ENCODE data around the gene TMTC1. TPM values are rescaled to one million over a fixed set of nuclear protein-coding genes. Genes with fewer than 3 reads are reported as not detected.
"Not testable (repeated sequence)": the region's sequence is repeated elsewhere in the genome, so short reads cannot be mapped to it uniquely, and the experiment has no call there.

The TMTC1 gene
- 12.7 and 12.9 TPM in 2 replicates for total RNA-seq (2014; rRNA removed; shearing (Covaris generic))
- polyA plus RNA-seq (2015; cell fraction: cytosol; rRNA removed), result 8.8 and 14.4 TPM in 2 replicates
- 4.5 and 5.0 TPM in 2 replicates for polyA plus RNA-seq (2015; cell fraction: nucleus; rRNA removed)

DNA sequence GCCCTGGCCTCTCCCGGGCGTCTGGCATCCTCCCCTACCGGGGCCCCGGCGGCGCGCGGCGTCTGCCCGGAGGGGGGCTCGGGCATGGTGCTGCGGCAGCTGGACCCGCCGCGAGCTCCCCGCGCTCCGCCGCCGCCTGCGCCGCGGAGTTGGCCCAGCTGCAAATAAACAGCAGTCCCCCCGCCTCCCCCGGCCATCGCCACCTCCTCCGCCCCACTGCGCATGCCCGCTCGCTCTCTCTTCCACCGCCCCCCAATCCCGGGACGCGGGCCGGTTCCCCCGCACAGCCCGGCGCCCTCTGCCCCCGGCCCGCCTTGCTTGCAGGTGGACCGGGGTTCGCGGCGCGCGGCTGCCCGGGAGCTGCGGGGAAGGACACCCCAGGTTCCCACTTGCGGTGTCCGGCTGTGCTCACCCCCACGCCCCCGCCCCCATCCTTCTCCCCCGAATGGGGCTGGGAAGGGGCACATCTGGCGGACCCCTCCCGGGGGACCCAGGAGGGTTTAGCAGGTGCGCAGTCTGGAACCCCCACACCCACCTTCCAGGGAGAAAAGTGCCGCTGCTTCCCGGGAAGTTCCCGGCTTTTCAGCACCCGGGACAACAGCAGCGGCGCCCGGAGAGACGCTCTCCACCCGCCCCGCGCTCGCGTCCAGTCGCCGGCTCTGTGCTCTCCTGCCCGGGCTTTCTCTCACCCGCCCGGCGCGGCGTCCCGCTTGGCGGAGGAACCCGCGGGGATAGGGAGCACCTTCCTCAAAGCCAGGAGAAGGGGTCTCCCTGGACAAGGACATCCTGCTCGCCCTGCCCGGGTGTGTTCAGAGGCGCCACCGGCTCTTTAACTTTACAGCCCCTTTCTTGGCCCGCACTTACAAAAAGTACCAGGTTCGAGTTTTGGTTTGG is at the start of gene TMTC1:
TSS of gene TMTC1 (minus strand) at position 170 of the 894 bp plus-strand sequence. CDS start 191 bp downstream, outside the sequence.
- in situ Hi-C loops (cut with HindIII; ENCODE audit: low pct_unique_long_range_greater_than_20kb, low sequenced_read_pairs), result no loop called here
- DNase-seq (ENCODE audit: low read depth, low spot score), result peak; percentile 68

DNA sequence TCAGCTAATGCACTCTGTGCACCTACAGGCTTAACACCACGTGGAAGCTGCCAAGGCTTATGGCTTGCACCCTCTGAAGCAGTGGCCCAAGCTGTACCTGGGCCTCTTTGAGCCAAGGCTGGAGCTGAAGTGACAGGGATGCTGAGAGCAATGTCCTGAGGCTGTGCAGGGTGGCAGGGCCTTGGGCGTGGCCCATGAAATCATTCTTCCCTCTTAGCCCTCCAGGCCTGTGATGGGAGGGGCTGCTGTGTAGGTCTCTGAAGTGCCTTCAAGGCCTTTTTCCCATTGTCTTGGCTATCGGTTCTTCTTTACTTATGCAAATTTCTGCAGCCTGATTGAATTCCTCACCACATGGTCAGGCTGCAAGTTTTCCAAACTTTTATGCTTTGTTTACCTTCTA is 47.4 kb upstream of the TMTC1 start:
- no peak for DNase-seq (ENCODE audit: low read depth, low spot score)
- in situ Hi-C loops (cut with HindIII; ENCODE audit: low pct_unique_long_range_greater_than_20kb, low sequenced_read_pairs), result no loop called here

GRCh38 chr12:29830391-29830790 is 46.6 kb upstream of the TMTC1 start:
- in situ Hi-C loops (cut with HindIII; ENCODE audit: low pct_unique_long_range_greater_than_20kb, low sequenced_read_pairs), result no loop called here
- DNase-seq (ENCODE audit: low read depth, low spot score), result no peak

DNA sequence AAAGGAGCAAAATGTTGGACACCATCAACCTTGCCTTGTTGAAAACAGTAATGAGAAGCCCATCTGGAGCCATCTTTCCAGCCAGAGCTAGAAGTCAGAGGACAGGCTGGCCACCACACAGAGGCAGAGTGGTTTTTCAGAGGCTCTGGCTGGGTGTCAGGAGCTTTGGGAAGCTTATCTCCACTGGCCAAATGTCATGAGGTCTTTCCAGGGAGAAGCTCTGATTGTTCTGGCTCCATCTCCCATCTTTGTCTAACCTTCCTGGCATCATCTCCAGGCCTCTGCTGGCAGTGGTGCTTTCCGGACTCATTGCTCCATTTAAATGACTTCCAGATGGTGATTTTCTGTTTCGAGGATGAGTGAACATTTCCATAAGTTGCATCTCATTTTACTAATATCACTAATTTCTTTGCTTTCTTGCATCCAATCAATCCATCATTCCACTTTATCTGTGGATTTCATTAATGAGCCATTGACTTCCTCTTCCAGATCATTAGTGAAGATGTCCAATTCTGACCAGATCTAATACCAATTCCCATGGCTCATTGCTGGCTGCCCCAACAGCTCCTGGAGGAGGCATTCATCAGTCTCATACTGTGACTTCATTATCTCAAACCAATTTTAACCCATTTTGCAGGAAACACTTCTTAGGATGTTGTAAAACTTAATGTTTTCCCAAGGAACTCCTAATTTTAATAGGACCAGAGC is 35.3 kb upstream of the TMTC1 start:
- in situ Hi-C loops (cut with HindIII; ENCODE audit: low pct_unique_long_range_greater_than_20kb, low sequenced_read_pairs), result no loop called here
- DNase-seq (ENCODE audit: low read depth, low spot score), result no peak

DNA sequence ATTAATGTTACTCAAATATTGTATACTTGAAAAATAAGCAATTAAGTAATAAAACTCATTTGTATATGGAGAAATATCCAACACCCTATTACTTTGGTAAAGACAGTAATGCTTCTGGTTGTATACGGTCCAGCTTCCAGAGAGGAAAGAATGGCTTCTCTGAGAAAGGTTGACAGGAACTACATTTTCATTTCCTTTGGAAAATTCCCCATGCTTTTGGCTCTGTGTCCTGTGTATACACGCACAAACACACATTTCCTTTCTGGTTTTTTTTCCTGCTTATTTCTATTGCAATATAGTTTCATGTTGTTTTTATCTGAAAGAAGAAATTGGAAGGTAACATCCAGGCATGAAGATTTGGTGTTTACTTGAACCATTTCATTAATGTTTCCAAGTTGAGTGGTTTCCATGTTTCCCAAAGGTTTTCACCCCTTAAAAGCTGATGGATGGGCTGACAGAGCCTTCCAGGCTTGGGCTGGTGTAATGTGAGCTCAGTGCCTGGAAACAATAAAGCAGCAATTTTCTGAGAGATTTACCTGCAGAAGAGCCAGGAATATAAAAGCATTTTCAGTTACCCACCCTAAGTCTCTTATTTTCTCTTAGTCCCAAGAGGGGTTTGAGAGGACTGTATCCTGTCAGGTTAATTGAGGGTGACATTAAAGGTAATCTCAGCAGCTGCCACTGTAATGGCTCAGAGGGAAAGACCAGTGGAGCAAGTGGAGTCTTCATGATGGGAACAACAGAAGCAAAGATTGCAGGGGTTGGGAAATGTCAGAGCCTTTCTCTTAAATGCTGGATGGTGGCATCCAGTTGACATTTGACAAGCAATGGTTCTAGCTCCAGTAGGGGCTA is 33.4 kb upstream of the TMTC1 start:
- DNase-seq (ENCODE audit: low read depth, low spot score), result no peak
- in situ Hi-C loops (cut with HindIII; ENCODE audit: low pct_unique_long_range_greater_than_20kb, low sequenced_read_pairs), result no loop called here

DNA sequence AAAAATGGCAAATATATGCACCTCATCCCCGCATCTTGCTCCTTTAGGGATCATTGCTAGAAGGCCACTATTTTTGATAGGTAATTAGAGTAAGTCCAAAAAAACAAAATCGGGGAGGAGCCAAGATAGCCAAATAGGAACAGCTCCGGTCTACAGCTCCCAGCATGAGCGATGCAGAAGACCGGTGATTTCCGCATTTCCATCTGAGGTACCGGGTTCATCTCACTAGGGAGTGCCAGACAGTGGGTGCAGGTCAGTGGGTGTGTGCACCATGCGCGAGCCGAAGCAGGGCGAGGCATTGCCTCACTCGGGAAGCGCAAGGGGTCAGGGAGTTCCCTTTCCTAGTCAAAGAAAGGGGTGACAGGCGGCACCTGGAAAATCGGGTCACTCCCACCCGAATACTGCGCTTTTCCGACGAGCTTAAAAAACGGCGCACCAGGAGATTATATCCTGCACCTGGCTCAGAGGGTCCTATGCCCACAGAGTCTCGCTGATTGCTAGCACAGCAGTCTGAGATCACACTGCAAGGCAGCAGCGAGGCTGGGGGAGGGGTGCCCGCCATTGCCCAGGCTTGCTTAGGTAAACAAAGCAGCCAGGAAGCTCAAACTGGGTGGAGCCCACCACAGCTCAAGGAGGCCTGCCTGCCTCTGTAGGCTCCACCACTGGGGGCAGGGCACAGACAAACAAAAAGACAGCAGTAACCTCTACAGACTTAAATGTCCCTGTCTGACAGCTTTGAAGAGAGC is 26.0 kb upstream of the TMTC1 start:
- in situ Hi-C loops (cut with HindIII; ENCODE audit: low pct_unique_long_range_greater_than_20kb, low sequenced_read_pairs); DNase-seq (ENCODE audit: low read depth, low spot score): not testable (repeated sequence)

- no peak for DNase-seq (ENCODE audit: low read depth, low spot score)
Observed at GRCh38 chr12:29807129-29807528, 23.4 kb upstream of the TMTC1 start.

DNA sequence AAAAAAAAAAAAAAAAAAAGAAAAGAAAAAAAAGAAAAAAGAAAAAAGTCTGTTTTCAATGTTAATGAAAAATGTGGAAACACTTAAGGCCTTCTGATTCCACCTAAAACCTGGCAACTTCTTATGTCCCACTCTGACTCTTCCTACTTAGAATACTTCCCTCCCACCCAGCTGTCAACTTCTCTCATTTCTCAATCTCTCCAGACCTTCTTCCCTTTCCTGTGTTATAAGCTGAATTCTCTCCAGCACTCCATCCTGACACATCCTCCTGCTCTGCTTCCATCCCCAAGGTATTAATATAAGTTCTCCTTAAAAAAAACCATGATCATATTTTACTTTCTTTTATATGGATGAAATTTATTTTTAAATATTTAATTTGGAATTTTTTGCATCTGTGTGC is 20.3 kb upstream of the TMTC1 start:
- in situ Hi-C loops (cut with HindIII; ENCODE audit: low pct_unique_long_range_greater_than_20kb, low sequenced_read_pairs), result no loop called here
- no peak for DNase-seq (ENCODE audit: low read depth, low spot score)

More at GRCh38 chr12:29807129-29807528, 23.4 kb upstream of the TMTC1 start:
- in situ Hi-C loops (cut with HindIII; ENCODE audit: low pct_unique_long_range_greater_than_20kb, low sequenced_read_pairs), result no loop called here

DNA sequence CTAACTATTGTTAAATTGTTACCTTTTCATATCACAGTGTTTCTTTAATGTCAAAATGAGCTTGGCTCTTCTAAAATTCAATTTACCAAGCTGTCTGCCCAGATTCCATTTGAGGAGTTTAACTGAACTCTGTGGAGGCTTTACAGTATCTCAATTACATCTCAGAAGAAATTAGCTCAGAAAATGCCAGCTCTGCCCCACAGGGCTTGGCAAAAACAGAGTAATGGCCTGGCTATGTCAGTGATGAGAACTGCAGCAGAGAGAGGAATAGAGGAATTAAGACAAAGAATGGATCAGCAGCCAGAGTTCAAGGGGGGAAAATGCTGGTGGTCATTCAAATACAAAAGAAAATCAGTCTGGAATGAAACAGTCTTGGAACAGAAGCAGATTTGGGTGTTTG is 15.8 kb upstream of the TMTC1 start:
- in situ Hi-C loops (cut with HindIII; ENCODE audit: low pct_unique_long_range_greater_than_20kb, low sequenced_read_pairs), result no loop called here
- no peak for DNase-seq (ENCODE audit: low read depth, low spot score)

DNA sequence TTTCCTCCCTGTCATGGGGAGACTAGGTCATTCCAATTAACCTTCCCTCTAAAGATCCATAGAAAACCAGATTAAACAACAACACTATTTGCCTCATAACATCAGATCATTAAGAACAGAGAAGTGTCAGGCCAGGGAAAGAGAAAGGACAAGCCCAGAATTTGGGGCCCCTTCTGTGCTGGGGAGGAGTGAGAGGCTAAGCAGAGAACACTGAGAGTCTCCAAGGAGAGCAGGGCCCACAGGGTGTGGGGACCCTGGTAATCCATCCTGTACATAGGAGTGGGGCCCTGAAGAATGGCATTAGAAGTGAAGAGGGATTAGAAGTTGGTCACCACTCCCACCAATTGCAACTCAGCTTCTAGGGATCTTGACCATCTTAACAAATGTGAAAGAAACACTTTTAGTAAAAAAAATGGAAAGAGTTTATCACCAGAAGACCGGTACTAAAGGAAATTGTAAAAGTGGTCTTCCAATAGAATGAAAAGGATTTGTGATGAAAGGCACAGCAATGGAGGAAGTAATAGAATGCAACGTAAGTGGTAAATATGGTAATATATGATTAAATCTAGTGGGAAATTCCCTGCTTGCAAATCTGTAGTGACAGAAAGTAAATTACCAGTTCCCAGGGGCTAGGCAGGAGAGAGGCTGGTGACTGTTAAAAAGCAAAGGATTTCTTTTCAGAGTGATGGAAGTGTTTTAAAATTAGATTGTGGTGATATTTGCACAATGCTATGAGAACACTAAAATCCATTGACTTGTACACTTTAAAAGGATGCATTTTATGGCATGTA is 14.0 kb upstream of the TMTC1 start:
- no peak for DNase-seq (ENCODE audit: low read depth, low spot score)
- in situ Hi-C loops (cut with HindIII; ENCODE audit: low pct_unique_long_range_greater_than_20kb, low sequenced_read_pairs), result no loop called here

- in situ Hi-C loops (cut with HindIII; ENCODE audit: low pct_unique_long_range_greater_than_20kb, low sequenced_read_pairs), result no loop called here
- no peak for DNase-seq (ENCODE audit: low read depth, low spot score)
Observed at GRCh38 chr12:29796823-29797263, 13.1 kb upstream of the TMTC1 start.

DNA sequence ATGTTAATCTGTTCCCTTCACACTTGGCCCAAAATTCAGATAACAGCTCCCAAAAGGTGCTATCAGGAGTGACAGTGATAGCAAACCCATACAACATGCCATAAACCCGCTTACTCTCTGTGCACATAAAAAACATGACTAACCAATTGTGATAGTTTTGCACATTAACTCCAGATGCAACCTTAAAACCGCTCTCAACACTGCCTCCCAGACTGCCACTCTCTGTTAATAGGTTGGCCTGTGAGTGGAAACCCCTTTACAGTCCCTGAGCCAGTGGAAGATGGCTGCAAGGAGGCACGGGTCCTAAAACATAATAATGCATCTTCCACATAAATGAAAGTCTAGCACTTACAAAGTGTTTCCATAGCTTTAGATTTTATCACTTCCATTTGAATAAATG is 12.0 kb upstream of the TMTC1 start:
- DNase-seq (ENCODE audit: low read depth, low spot score), result no peak
- in situ Hi-C loops (cut with HindIII; ENCODE audit: low pct_unique_long_range_greater_than_20kb, low sequenced_read_pairs), result no loop called here

DNA sequence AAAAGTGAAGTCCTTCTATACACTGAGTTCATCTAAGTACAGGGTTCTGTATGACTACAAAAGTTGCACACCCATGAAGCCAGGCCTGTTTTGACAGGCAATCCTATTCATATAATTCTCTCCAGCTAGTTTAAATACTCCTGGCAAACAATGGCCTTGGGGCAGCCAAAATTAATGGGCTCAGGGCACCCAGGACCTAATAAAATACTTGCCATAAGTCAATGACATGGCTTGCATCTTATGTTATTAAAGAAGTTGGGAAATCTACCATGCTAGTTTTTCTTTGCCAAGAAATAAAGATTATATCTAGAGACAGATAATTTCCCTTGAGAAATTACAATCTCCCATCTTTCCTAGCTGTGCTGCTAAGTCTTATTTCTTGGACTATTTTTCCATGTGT is 11.1 kb upstream of the TMTC1 start:
- in situ Hi-C loops (cut with HindIII; ENCODE audit: low pct_unique_long_range_greater_than_20kb, low sequenced_read_pairs), result no loop called here

DNA sequence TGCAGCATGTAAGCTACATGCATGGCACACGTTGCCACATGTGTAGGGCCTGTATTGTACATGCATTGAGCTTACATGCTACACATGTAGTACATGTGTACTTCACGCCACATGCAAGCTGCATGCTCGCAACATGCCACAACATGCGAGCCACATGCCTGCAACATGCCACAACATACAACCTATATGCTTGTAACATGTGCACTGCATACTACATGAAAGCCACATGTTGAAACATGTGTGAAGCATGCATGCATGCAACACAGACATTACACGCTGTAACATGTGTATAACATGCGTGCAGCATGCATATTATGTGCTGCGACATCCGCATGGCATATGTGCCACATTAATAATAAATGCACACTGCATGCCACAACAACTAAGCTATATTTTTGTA is 9.1 kb upstream of the TMTC1 start:
- in situ Hi-C loops (cut with HindIII; ENCODE audit: low pct_unique_long_range_greater_than_20kb, low sequenced_read_pairs), result no loop called here
- no peak for DNase-seq (ENCODE audit: low read depth, low spot score)

More for the DNA sequence above, 11.1 kb upstream of the TMTC1 start:
- DNase-seq (ENCODE audit: low read depth, low spot score), result no peak

- in situ Hi-C loops (cut with HindIII; ENCODE audit: low pct_unique_long_range_greater_than_20kb, low sequenced_read_pairs), result no loop called here
- DNase-seq (ENCODE audit: low read depth, low spot score), result no peak
Observed at GRCh38 chr12:29792132-29792531, 8.4 kb upstream of the TMTC1 start.

Data from SK-MEL-5 (cell line).